ENCODE data around the gene KIAA0930. TPM values are rescaled to one million over a fixed set of nuclear protein-coding genes. Genes with fewer than 3 reads are reported as not detected.

The KIAA0930 gene
- total RNA-seq, 3 donors from 2014 or later, result 29.4 to 45.3 (median 35.1) TPM

DNA sequence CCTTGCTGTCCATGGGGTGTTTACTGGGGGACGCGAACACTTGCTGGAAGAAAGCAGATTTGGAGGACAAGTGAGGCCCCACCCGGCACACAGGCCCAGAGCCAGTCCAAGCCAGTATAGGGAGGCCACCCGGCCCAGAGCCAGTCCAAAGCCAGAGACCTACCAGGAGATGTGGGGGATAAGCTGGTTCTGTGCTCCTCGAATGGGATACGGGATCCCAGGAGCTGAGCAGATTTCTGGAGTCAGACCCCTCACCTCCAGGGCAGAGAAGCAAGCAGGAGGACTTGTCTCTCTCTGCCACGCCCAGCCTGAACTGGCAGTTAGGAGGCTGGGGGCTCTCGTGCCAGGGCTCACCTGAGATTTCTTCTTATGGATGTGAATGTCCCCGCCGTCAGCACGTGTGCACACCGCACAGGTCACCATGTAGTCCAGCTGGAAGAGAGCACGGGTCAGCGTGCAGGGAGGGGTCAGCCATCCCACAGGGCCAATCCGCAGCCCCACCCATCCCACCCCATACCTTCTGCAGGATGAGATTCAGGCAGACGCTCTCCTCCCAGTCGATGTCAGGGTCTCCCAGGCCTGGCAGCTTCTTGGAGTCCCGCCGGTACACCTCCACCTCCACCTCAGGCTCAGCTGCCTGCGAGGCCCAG lies 35.3 kb downstream of the KIAA0930 start:
- Histone ChIP-seq H3K4me3 (no peak overlapping the region), H3K9me3 (no peaks in the 10 kb centered on the region), H3K4me1 (no peaks in the 10 kb centered on the region), H3K27ac (no peak overlapping the region), H3K36me3 (no peaks in the 10 kb centered on the region), H3K27me3 (no peaks in the 10 kb centered on the region)
- TF ChIP-seq POLR2A (IDR thresholded peaks at IDR 0.05) (no peak), POLR2AphosphoS5 (IDR thresholded peaks at IDR 0.05) (no peak)
- TF ChIP-seq, protein P1, sequence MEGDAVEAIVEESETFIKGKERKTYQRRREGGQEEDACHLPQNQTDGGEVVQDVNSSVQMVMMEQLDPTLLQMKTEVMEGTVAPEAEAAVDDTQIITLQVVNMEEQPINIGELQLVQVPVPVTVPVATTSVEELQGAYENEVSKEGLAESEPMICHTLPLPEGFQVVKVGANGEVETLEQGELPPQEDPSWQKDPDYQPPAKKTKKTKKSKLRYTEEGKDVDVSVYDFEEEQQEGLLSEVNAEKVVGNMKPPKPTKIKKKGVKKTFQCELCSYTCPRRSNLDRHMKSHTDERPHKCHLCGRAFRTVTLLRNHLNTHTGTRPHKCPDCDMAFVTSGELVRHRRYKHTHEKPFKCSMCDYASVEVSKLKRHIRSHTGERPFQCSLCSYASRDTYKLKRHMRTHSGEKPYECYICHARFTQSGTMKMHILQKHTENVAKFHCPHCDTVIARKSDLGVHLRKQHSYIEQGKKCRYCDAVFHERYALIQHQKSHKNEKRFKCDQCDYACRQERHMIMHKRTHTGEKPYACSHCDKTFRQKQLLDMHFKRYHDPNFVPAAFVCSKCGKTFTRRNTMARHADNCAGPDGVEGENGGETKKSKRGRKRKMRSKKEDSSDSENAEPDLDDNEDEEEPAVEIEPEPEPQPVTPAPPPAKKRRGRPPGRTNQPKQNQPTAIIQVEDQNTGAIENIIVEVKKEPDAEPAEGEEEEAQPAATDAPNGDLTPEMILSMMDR (IDR thresholded peaks at IDR 0.05), result no peak
- intact Hi-C loops (cut with DNase I; ENCODE audit: low total_unique reads), result no loop called here
- peak in 1 of 2 donors; percentile 45 for DNase-seq (ENCODE audit: low spot score in 2 of 2)

DNA sequence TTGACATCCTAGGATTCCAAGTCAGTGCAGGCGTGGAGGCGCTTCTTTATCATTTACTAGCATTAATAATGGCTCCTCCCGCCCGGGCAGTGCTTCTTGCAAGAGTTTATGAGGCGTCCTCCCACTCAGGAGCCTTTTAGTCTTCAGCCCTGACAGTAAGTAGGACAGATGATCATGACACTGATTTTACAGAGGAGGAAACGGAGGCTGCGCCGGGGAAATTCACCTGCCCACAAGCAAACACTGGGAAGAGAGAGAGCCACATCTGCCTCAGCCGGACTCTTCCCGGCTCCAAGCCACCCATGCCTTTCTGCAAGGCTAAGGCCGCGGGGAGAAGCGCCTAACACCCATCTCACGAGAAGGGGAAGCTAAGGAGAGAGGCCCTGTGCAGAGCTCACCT lies 35.9 kb downstream of the KIAA0930 start:
- H3K9me3 ChIP-seq, result no peaks in the 10 kb centered on the region
- no peaks in the 10 kb centered on the region for H3K4me1 ChIP-seq
- no peak for DNase-seq (ENCODE audit: low spot score in 2 of 2)
- no peak overlapping the region for H3K4me3 ChIP-seq
- H3K27ac ChIP-seq, result no peak overlapping the region
- H3K27me3 ChIP-seq, result no peaks in the 10 kb centered on the region
- intact Hi-C loops (cut with DNase I; ENCODE audit: low total_unique reads), result no loop called here
- H3K36me3 ChIP-seq, result no peaks in the 10 kb centered on the region
- TF ChIP-seq POLR2A (IDR thresholded peaks at IDR 0.05) (no peak), POLR2AphosphoS5 (IDR thresholded peaks at IDR 0.05) (no peak)
- TF ChIP-seq, protein P1 (IDR thresholded peaks at IDR 0.05), result no peak

DNA sequence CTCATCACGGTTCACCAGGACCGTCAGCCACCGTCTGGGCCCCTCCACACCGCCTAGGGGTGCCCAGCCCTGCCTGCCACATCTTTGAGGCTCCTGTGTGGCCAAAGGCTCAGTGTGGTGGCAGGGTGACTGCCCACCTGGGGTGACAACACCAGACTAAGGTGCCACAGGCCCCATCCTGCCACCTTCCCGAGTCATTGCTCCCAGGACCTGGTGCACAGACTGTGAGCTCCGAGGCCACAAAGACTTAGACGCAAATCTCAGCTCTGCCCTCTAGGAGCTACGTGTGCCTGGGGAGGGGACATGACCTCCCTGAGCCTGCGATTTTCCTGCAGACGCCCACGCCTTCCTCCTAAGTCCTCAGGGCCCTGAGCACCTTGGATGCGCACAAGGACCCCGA lies 36.5 kb downstream of the KIAA0930 start:
- Histone ChIP-seq H3K27ac (no peak overlapping the region), H3K4me3 (no peak overlapping the region), H3K27me3 (no peaks in the 10 kb centered on the region), H3K4me1 (no peaks in the 10 kb centered on the region), H3K36me3 (no peaks in the 10 kb centered on the region), H3K9me3 (no peaks in the 10 kb centered on the region)
- intact Hi-C loops (cut with DNase I; ENCODE audit: low total_unique reads), result no loop called here
- TF ChIP-seq, protein P1 (IDR thresholded peaks at IDR 0.05), result no peak
- DNase-seq (ENCODE audit: low spot score in 2 of 2), result no peak

- no peak overlapping the region for H3K27ac ChIP-seq
- TF ChIP-seq, protein P1 (IDR thresholded peaks at IDR 0.05), result no peak
- no peak for TF ChIP-seq POLR2A (IDR thresholded peaks at IDR 0.05)
- TF ChIP-seq POLR2AphosphoS5 (IDR thresholded peaks at IDR 0.05), result no peak
- peak in 1 of 2 donors; percentile 24 for DNase-seq (ENCODE audit: low spot score in 2 of 2)
- intact Hi-C loops (cut with DNase I; ENCODE audit: low total_unique reads), result no loop called here
- no peak overlapping the region for H3K4me3 ChIP-seq
- no peaks in the 10 kb centered on the region for H3K4me1 ChIP-seq
- no peaks in the 10 kb centered on the region for H3K9me3 ChIP-seq
- no peaks in the 10 kb centered on the region for H3K36me3 ChIP-seq
- no peaks in the 10 kb centered on the region for H3K27me3 ChIP-seq
Observed at GRCh38 chr22:45203150-45203951, 37.3 kb downstream of the KIAA0930 start.

All from breast epithelium (tissue), 4 donors.